CD4-positive, alpha-beta T cell treated with Interleukin-17A for 1 hour (primary cell): ENCODE data around the gene CCDC185.

Experiments
- DNase-seq: peaks from one replicate; pipeline ENCODE4 v3.0.0-alpha.2; 2020

CCDC185 gene

DNA sequence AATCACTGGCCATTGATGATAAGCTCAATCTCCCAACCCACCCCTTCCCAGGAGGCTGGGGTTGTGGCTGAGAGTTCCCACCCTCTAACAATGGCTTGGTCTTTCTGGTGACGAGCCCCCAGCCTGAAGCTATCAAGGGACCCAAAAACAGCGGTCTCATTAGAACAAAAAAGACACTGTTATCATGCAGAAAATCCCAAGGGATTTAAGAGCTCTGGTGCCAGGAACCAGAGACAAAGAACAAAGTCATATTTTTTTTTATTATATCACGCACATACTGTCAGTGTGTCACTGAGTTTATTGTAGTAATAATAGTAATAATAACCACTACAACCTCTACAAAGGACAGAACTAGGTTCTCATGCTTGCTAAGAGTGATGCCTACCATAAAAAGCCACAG is 43.9 kb downstream of the CCDC185 start:
- no peak for DNase-seq

GRCh38 chr1:223443397-223443796 is 50.2 kb downstream of the CCDC185 start:
- no peak for DNase-seq

GRCh38 chr1:223444411-223444810 is 51.2 kb downstream of the CCDC185 start:
- no peak for DNase-seq
